ENCODE measurements around the gene DNAH14.

Gene DNAH14

DNA sequence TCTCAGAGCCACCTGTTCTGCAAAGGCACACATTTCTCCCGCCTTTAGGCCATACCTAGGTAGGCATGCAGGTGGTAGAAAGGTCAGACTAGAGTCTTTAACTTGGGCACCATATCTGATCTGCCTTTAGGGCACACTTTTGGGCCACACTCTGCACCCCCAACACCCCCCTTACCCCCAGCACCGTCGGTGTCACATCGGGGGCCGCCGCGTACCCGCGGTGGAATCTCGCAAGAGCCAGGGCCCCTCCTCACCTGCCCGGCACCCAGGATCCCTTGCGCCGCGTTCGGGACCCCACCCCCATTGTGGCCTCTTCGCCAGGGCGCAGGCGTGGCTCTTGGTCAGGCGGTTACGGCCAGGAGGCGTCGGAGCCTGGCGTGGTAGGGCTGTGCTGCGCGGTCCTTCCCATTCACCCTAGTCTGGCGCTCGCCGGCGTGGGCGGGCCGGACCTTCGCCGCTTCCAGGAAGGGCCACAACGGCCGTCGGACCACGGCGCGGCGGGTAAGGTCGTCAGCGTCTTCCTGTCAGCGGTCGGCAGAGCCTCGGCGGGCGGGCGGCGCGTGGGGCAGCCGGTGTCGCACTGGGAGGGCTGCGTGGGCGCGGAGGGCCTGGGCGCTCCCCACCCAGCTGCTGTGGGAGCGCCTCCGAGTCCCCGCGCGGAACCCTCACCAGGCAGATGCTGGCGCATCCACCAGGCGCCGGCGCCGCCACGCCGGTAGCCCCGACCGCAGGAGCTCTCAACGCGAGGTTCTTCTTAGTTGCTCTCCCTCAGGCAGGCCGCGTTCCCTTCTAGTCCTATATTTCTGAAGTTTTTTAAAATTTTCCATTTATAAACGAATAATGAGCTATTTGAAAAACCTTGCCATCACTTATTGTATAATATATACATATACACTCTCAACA is at the start of gene DNAH14:
Gene DNAH14, plus strand, starts transcription at position 341 of the 903 bp plus-strand sequence. CDS start 23,028 bp downstream, outside the sequence.
- ChIA-PET CTCF (interaction anchor here (0.5 to 1.5 kb wide), 3 partner anchors 285 to 417 kb away, joined by 3 to 4 read pairs (median 3); no protein-coding TSS in a partner anchor), POLR2A (no interaction called here)
- H3K27ac ChIP-seq (ENCODE audit: extremely low read depth, low read depth, low read length): peak within 1 kb of the TSS; percentile 73
- no peaks in the 10 kb centered on the region for H3K36me3 ChIP-seq (ENCODE audit: control insufficient read depth in 2 of 2, insufficient read depth in 1 of 2, low read length in 2 of 2)
- H3K9me3 ChIP-seq (ENCODE audit: control insufficient read depth, insufficient read depth, low read depth, low read length): no peaks in the 10 kb centered on the region; the same call in 1 of the 2 replicates
- no peaks in the 10 kb centered on the region for H3K4me1 ChIP-seq (ENCODE audit: control insufficient read depth, insufficient read depth, low read length)
- peak within 1 kb of the TSS; percentile 86 for H3K4me3 ChIP-seq (ENCODE audit: low read depth, low read length)
- TF ChIP-seq ZNF155 (tag by site-specific recombination; IDR thresholded peaks at IDR 0.05) (no peak), ZXDB (tag by site-specific recombination; IDR thresholded peaks at IDR 0.05) (peak; percentile 92), ZNF549 (tag by site-specific recombination; IDR thresholded peaks at IDR 0.05) (peak; percentile 44; the same call in 1 of the 2 replicates), ZNF350 (tag by site-specific recombination; IDR thresholded peaks at IDR 0.05) (no peak), ZNF621 (tag by site-specific recombination; IDR thresholded peaks at IDR 0.05) (no peak), ZNF777 (tag by site-specific recombination; IDR thresholded peaks at IDR 0.05; ENCODE audit: borderline replicate concordance) (peak; percentile 99; the same call in 1 of the 2 replicates), ZEB2 (tag by site-specific recombination; IDR thresholded peaks at IDR 0.05) (peak; percentile 99), ZNF555 (tag by site-specific recombination; conservative IDR thresholded peaks at IDR 0.05) (no peak), ZNF629 (tag by site-specific recombination; IDR thresholded peaks at IDR 0.05) (peak; percentile 56), YY1 (tag by site-specific recombination; IDR thresholded peaks at IDR 0.05) (peak; percentile 56; the same call in 1 of the 2 replicates), ZNF341 (tag by site-specific recombination; IDR thresholded peaks at IDR 0.05; ENCODE audit: low read depth) (peak; percentile 87), SP3 (tag by site-specific recombination; IDR thresholded peaks at IDR 0.05) (peak; percentile 84), ZFP69B (tag by site-specific recombination; IDR thresholded peaks at IDR 0.05) (peak; percentile 69), GLIS2 (tag by site-specific recombination; IDR thresholded peaks at IDR 0.05) (peak; percentile 95), ZNF146 (tag by site-specific recombination; IDR thresholded peaks at IDR 0.05) (peak; percentile 25), ZNF830 (tag by site-specific recombination; IDR thresholded peaks at IDR 0.05; ENCODE audit: low read depth) (no peak), ZNF529 (tag by site-specific recombination; IDR thresholded peaks at IDR 0.05; ENCODE audit: insufficient replicate concordance) (peak; percentile 1), ZNF785 (tag by site-specific recombination; IDR thresholded peaks at IDR 0.05) (peak; percentile 69; the same call in 1 of the 2 replicates), ZNF501 (tag by site-specific recombination; IDR thresholded peaks at IDR 0.05) (peak; percentile 91), ZNF843 (tag by site-specific recombination; IDR thresholded peaks at IDR 0.05) (peak; percentile 71; the same call in 1 of the 2 replicates), GLIS1 (tag by site-specific recombination; IDR thresholded peaks at IDR 0.05) (peak; percentile 58), ZNF202 (tag by site-specific recombination; IDR thresholded peaks at IDR 0.05; ENCODE audit: borderline replicate concordance) (peak; percentile 72; the same call in 1 of the 2 replicates), ZNF561 (tag by site-specific recombination; IDR thresholded peaks at IDR 0.05; ENCODE audit: borderline replicate concordance) (peak; percentile 77), ZNF266 (tag by site-specific recombination; IDR thresholded peaks at IDR 0.05; ENCODE audit: low read depth) (no peak), ZNF600 (tag by site-specific recombination; IDR thresholded peaks at IDR 0.05) (peak; percentile 100), KLF9 (tag by site-specific recombination; IDR thresholded peaks at IDR 0.05; ENCODE audit: low read depth) (peak; percentile 85), ZNF404 (tag by site-specific recombination; IDR thresholded peaks at IDR 0.05) (no peak), BCL11A (tag by site-specific recombination; IDR thresholded peaks at IDR 0.05; ENCODE audit: low read depth) (no peak), FEZF1 (tag by site-specific recombination; IDR thresholded peaks at IDR 0.05) (0 out of 2 replicates have a peak, but pooled peaks have one; percentile 12)
- TF ChIP-seq, protein P1, sequence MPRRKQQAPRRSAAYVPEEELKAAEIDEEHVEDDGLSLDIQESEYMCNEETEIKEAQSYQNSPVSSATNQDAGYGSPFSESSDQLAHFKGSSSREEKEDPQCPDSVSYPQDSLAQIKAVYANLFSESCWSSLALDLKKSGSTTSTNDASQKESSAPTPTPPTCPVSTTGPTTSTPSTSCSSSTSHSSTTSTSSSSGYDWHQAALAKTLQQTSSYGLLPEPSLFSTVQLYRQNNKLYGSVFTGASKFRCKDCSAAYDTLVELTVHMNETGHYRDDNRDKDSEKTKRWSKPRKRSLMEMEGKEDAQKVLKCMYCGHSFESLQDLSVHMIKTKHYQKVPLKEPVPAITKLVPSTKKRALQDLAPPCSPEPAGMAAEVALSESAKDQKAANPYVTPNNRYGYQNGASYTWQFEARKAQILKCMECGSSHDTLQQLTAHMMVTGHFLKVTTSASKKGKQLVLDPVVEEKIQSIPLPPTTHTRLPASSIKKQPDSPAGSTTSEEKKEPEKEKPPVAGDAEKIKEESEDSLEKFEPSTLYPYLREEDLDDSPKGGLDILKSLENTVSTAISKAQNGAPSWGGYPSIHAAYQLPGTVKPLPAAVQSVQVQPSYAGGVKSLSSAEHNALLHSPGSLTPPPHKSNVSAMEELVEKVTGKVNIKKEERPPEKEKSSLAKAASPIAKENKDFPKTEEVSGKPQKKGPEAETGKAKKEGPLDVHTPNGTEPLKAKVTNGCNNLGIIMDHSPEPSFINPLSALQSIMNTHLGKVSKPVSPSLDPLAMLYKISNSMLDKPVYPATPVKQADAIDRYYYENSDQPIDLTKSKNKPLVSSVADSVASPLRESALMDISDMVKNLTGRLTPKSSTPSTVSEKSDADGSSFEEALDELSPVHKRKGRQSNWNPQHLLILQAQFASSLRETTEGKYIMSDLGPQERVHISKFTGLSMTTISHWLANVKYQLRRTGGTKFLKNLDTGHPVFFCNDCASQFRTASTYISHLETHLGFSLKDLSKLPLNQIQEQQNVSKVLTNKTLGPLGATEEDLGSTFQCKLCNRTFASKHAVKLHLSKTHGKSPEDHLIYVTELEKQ (tag by site-specific recombination; IDR thresholded peaks at IDR 0.05; ENCODE audit: borderline replicate concordance): peak; percentile 43; the same call in 1 of the 2 replicates
- TF ChIP-seq, protein P2, sequence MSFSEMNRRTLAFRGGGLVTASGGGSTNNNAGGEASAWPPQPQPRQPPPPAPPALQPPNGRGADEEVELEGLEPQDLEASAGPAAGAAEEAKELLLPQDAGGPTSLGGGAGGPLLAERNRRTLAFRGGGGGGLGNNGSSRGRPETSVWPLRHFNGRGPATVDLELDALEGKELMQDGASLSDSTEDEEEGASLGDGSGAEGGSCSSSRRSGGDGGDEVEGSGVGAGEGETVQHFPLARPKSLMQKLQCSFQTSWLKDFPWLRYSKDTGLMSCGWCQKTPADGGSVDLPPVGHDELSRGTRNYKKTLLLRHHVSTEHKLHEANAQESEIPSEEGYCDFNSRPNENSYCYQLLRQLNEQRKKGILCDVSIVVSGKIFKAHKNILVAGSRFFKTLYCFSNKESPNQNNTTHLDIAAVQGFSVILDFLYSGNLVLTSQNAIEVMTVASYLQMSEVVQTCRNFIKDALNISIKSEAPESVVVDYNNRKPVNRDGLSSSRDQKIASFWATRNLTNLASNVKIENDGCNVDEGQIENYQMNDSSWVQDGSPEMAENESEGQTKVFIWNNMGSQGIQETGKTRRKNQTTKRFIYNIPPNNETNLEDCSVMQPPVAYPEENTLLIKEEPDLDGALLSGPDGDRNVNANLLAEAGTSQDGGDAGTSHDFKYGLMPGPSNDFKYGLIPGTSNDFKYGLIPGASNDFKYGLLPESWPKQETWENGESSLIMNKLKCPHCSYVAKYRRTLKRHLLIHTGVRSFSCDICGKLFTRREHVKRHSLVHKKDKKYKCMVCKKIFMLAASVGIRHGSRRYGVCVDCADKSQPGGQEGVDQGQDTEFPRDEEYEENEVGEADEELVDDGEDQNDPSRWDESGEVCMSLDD (tag by site-specific recombination; IDR thresholded peaks at IDR 0.05): peak; percentile 97
